Keratinocyte (primary cell): ENCODE data around the gene RNF121. TPM values are rescaled to one million over a fixed set of nuclear protein-coding genes. Genes with fewer than 3 reads are reported as not detected.

Experiments
- DNase-seq: peaks from one replicate; pipeline ENCODE4 v3.0.0-alpha.2; 2011; ENCODE audit warnings: low read depth, missing footprints, low spot score
- FAIRE-seq: peaks from 2 replicates; lab custom pipeline; 2011; peaks lifted over from hg19 to GRCh38; lab: Jason Lieb, UNC
- H2AFZ ChIP-seq: 2 replicates; pipeline ENCODE4 v1.6.0; 2012; ENCODE audit warnings: low read length, control low read depth, inconsistent platforms; ENCODE audit not compliant: control insufficient read depth
- H3K27ac ChIP-seq: 2 replicates; pipeline ENCODE4 v1.5.1; 2011; ENCODE audit warnings: low read length; ENCODE audit not compliant: control insufficient read depth, insufficient read depth
- H3K27me3 ChIP-seq: 3 replicates; pipeline ENCODE4 v1.6.0; 2011; ENCODE audit warnings: low read length; ENCODE audit not compliant: control insufficient read depth, insufficient read depth; ENCODE audit errors: extremely low read depth
- H3K36me3 ChIP-seq, 2 experiments: 2 replicates in 1 of 2; 3 replicates in 1 of 2; pipeline ENCODE4 v1.5.1; 2011; ENCODE audit warnings: low read length in 2 of 2, mild to moderate bottlenecking in 1 of 2; ENCODE audit not compliant: control insufficient read depth in 2 of 2, insufficient read depth in 2 of 2; ENCODE audit errors: extremely low read depth in 1 of 2
- H3K4me1 ChIP-seq: 3 replicates; pipeline ENCODE4 v1.5.1; 2011; ENCODE audit warnings: low read length; ENCODE audit not compliant: control insufficient read depth, insufficient read depth; ENCODE audit errors: extremely low read depth
- H3K4me2 ChIP-seq: 3 replicates; pipeline ENCODE4 v1.6.0; 2011; ENCODE audit warnings: low read depth, low read length; ENCODE audit not compliant: control insufficient read depth, insufficient read depth; ENCODE audit errors: extremely low read depth
- H3K4me3 ChIP-seq, 3 experiments: fragments of 200-600 bp in 1 of 3; sonication (generic) in 1 of 3; 2 replicates in 2 of 3; 3 replicates in 1 of 3; pipeline ENCODE4 v1.5.1; 2011 to 2016; ENCODE audit warnings: low read length in 3 of 3, mild to moderate bottlenecking in 3 of 3, control low read depth in 2 of 3, inconsistent platforms in 1 of 3, low read depth in 1 of 3, mixed read lengths in 1 of 3, mixed run types in 1 of 3, moderate library complexity in 1 of 3; ENCODE audit not compliant: control insufficient read depth in 2 of 3, insufficient read depth in 2 of 3; ENCODE audit errors: extremely low read depth in 1 of 3
- H3K79me2 ChIP-seq: 2 replicates; pipeline ENCODE4 v1.6.0; 2012; ENCODE audit warnings: low read length; ENCODE audit not compliant: control insufficient read depth, insufficient read depth
- H3K9ac ChIP-seq: 3 replicates; pipeline ENCODE4 v1.6.0; 2011; ENCODE audit warnings: low read length; ENCODE audit not compliant: control insufficient read depth, insufficient read depth; ENCODE audit errors: extremely low read depth
- H3K9me1 ChIP-seq: 3 replicates; pipeline ENCODE4 v1.6.0; 2011; ENCODE audit warnings: low read length; ENCODE audit not compliant: control insufficient read depth, insufficient read depth; ENCODE audit errors: extremely low read depth
- H3K9me3 ChIP-seq: 2 replicates; pipeline ENCODE4 v1.5.1; 2012; ENCODE audit warnings: low read depth, low read length; ENCODE audit not compliant: control insufficient read depth
- H4K20me1 ChIP-seq: 3 replicates; pipeline ENCODE4 v1.6.0; 2011; ENCODE audit warnings: low read length; ENCODE audit not compliant: control insufficient read depth, insufficient read depth; ENCODE audit errors: extremely low read depth
- EZH2 ChIP-seq: IDR thresholded peaks from one replicate; pipeline ENCODE4 v1.6.1; 2012; ENCODE audit warnings: inconsistent platforms, mild to moderate bottlenecking, low read length, moderate library complexity
- dilution Hi-C: fragments of 300-500 bp; cut with MboI; formaldehyde crosslinking; loops from one replicate; pipeline ENCODE4 v1.7.0; 2020; ENCODE audit warnings: low sequenced_read_pairs; ENCODE audit not compliant: extremely low pct_ligation_motif_present
- polyA plus RNA-seq, 5 experiments: library from polyadenylated mRNA; depleted of rRNA in 3 of 5; stranded (reverse) in 3 of 5; stranded (forward) in 1 of 5; unstranded in 1 of 5; fragments of >200 nt; gene quantifications; 1 replicate in 1 of 5; 2 replicates in 3 of 5; 3 replicates in 1 of 5; pipeline versions ENCODE4 v1.2.1 to v1.2.3, GENCODE V29; 2011 to 2012; ENCODE audit warnings: missing spikeins in 2 of 5, low read depth in 1 of 5, low replicate concordance in 1 of 5
- TF ChIP-seq, protein P1 (sequence below), 3 experiments: IDR thresholded peaks in 1 of 3; conservative IDR thresholded peaks in 1 of 3; optimal IDR thresholded peaks in 1 of 3; 2 replicates in 2 of 3; 3 replicates in 1 of 3; pipeline versions ENCODE3 to v1.5.1; 2011; ENCODE audit warnings: low read length in 3 of 3, mild to moderate bottlenecking in 3 of 3, moderate library complexity in 2 of 3, control low read depth in 1 of 3, inconsistent platforms in 1 of 3; ENCODE audit not compliant: insufficient read depth in 2 of 3; ENCODE audit errors: extremely low read depth in 1 of 3

Gene RNF121
- polyA plus RNA-seq, 1 donor (not counting 4 experiments of a cell fraction or from before 2014, with no cell fraction given), result 46.4 TPM

DNA sequence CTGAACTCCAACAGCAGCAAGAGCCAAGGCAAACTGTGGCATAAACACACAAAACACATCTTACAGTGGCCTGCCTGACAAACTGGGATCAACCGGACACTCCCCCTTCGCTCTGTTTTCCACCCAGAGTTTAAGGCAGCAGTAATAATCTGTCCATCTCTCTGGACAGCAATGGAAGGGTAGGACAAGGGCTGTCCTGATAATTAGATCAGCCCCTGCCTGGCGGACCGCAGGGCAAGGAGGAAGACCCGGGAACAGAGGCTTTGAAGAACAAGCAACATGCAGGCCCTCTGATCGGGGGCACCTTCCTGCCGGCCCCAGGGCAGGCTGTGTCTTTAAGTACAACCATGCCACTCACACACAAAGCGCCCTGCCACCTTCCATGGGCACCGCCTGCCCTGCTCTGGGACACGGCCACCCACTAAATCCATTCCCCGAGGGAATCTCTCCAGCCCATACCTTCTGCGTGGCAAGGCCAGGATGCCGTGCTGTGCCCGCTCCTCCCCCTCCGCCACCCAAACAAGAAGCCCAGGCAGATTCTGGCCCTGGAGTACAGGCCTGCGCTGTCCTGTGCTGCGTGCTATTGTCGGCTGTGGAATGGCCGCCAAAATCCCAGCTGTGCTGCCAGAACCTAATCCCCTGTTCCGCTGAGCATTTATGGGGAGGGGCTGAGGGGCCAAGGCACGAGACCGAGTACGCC lies 112.7 kb downstream of the RNF121 start:
- dilution Hi-C loops, result no loop called here
- no peak for FAIRE-seq

DNA sequence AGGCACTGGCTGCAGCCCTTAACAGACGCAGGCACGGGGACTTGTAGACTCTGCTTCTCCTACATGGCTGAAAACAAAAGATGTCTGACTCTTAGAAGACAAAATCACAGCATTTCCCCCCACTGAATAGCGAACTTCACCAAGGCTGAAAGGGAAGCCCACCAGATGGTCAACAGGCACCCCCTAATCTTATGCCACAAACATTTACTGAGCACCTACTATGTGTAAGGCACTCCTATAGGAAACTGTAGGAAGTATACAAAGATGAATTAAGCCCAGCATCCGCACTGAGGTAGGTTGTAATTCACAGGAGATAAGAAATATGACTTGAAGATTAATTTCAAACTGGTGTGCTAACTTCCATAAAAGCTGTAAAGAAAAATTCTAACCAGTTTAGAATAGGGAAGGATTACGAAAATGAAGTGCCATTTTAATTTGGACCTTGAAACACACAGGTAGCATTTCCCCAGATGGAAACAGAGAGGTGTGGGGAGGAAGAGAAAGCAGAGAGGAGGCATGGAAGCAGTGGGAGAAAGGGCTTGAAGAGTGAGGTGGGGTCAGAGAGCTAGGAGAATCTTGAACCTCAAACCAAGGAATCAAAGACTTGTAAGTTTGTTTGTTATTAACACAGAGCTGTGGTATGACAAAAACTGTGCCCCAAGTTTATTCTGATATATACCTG lies 113.4 kb downstream of the RNF121 start:
- Histone ChIP-seq H3K79me2 (peaks cover 66% of the 10 kb centered on the region), H3K4me3 (peak overlapping the region; percentile 48 to 89 (median 87)), H3K27ac (peak overlapping the region; percentile 96), H3K9me3 (no peaks in the 10 kb centered on the region), H3K4me2 (peak overlapping the region; percentile 99), H3K4me1 (peaks cover 53% of the 10 kb centered on the region), H2AFZ (peak overlapping the region; percentile 92), H4K20me1 (no peaks in the 10 kb centered on the region), H3K9me1 (no peaks in the 10 kb centered on the region), H3K27me3 (no peaks in the 10 kb centered on the region), H3K36me3 (peaks cover 0 to 2% of the 10 kb centered on the region in 2 experiments), H3K9ac (peak overlapping the region; percentile 92)
- FAIRE-seq, result no peak
- dilution Hi-C loops, result no loop called here
- DNase-seq, result no peak
- no peak for TF ChIP-seq EZH2
- TF ChIP-seq, protein P1, sequence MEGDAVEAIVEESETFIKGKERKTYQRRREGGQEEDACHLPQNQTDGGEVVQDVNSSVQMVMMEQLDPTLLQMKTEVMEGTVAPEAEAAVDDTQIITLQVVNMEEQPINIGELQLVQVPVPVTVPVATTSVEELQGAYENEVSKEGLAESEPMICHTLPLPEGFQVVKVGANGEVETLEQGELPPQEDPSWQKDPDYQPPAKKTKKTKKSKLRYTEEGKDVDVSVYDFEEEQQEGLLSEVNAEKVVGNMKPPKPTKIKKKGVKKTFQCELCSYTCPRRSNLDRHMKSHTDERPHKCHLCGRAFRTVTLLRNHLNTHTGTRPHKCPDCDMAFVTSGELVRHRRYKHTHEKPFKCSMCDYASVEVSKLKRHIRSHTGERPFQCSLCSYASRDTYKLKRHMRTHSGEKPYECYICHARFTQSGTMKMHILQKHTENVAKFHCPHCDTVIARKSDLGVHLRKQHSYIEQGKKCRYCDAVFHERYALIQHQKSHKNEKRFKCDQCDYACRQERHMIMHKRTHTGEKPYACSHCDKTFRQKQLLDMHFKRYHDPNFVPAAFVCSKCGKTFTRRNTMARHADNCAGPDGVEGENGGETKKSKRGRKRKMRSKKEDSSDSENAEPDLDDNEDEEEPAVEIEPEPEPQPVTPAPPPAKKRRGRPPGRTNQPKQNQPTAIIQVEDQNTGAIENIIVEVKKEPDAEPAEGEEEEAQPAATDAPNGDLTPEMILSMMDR (optimal IDR thresholded peaks at IDR 0.05 in 1 of 3, IDR thresholded peaks at IDR 0.05 in 1 of 3, conservative IDR thresholded peaks at IDR 0.05 in 1 of 3; ENCODE audit: extremely low read depth in 1 of 3, insufficient read depth in 2 of 3, low read length in 3 of 3), result no peak

More for the DNA sequence above, 112.7 kb downstream of the RNF121 start:
- peak overlapping the region; percentile 99 for H3K4me2 ChIP-seq
- peaks cover 72% of the 10 kb centered on the region for H3K79me2 ChIP-seq
- peaks cover 3% of the 10 kb centered on the region for H4K20me1 ChIP-seq
- peak overlapping the region; percentile 92 for H3K9ac ChIP-seq
- peaks cover 0 to 2% of the 10 kb centered on the region in 2 experiments for H3K36me3 ChIP-seq
- H3K9me1 ChIP-seq, result no peaks in the 10 kb centered on the region
- H3K27ac ChIP-seq, result peak overlapping the region; percentile 96
- no peaks in the 10 kb centered on the region for H3K9me3 ChIP-seq
- TF ChIP-seq, protein P1 (optimal IDR thresholded peaks at IDR 0.05 in 1 of 3, IDR thresholded peaks at IDR 0.05 in 1 of 3, conservative IDR thresholded peaks at IDR 0.05 in 1 of 3; ENCODE audit: extremely low read depth in 1 of 3, insufficient read depth in 2 of 3, low read length in 3 of 3), result no peak
- TF ChIP-seq EZH2, result no peak
- no peaks in the 10 kb centered on the region for H3K27me3 ChIP-seq
- peaks cover 54% of the 10 kb centered on the region for H3K4me1 ChIP-seq
- peak overlapping the region; percentile 48 to 89 (median 87) for H3K4me3 ChIP-seq
- DNase-seq, result no peak
- peak overlapping the region; percentile 92 for H2AFZ ChIP-seq
